ENCODE results near the gene NLRP5. TPM values are rescaled to one million over a fixed set of nuclear protein-coding genes. Genes with fewer than 3 reads are reported as not detected.
"Not testable (repeated sequence)": the region's sequence is repeated elsewhere in the genome, so short reads cannot be mapped to it uniquely, and the experiment has no call there.

The NLRP5 gene
- total RNA-seq, 5 donors from 2014 or later (not counting 1 experiment from before 2014, with no cell fraction given) = not detected

- no peak overlapping the region for H3K27ac ChIP-seq (ENCODE audit: low read length)
- CTCF ChIA-PET = no interaction called here
- H3K27me3 ChIP-seq (replicated peaks in 1 of 2; ENCODE audit: control insufficient read depth in 2 of 2, extremely low read depth in 1 of 2, insufficient read depth in 2 of 2, low read length in 1 of 2) = peaks cover 0 to 6% of the 10 kb centered on the region in 2 experiments
- Mint-ChIP-seq H3K27ac (no peak overlapping the region), H3K27me3 (no peaks in the 10 kb centered on the region), H3K9me3 (peaks cover 20 to 24% (median 21%) of the 10 kb centered on the region in 3 donors), H3K4me1 (no peaks in the 10 kb centered on the region), H3K4me3 (no peak overlapping the region), H3K36me3 (no peaks in the 10 kb centered on the region)
- H3K9me3 ChIP-seq = no peaks in the 10 kb centered on the region
- POLR2A ChIA-PET = no interaction called here
- no peaks in the 10 kb centered on the region for H3K4me1 ChIP-seq (ENCODE audit: control insufficient read depth in 1 of 2, extremely low read depth in 1 of 2, insufficient read depth in 2 of 2, low read length in 2 of 2)
- no peak for ATAC-seq (replicated peaks in 1 of 4)
- no peak overlapping the region for H3K4me3 ChIP-seq (ENCODE audit: control insufficient read depth in 1 of 2, extremely low read depth in 1 of 2, low read length in 1 of 2)
- no peaks in the 10 kb centered on the region for H3K36me3 ChIP-seq (ENCODE audit: control insufficient read depth in 2 of 2, extremely low read depth in 1 of 2, insufficient read depth in 1 of 2, low read length in 1 of 2)
- no peak for DNase-seq
- no CpG with 5 or more reads among the region's 1 CpG for WGBS (ENCODE audit: insufficient coverage)
These were observed 28.2 kb downstream of the NLRP5 start for GRCh38 chr19:56014765-56015164.

- Mint-ChIP-seq H3K27ac (no peak overlapping the region), H3K4me1 (no peaks in the 10 kb centered on the region), H3K27me3 (no peaks in the 10 kb centered on the region), H3K9me3 (peaks cover 20 to 24% (median 24%) of the 10 kb centered on the region in 3 donors), H3K36me3 (no peaks in the 10 kb centered on the region), H3K4me3 (no peak overlapping the region)
- H3K4me3 ChIP-seq (ENCODE audit: control insufficient read depth in 1 of 2, extremely low read depth in 1 of 2, low read length in 1 of 2) = no peak overlapping the region
- DNase-seq = no peak
- ChIA-PET CTCF (no interaction called here), POLR2A (no interaction called here)
- H3K27me3 ChIP-seq (replicated peaks in 1 of 2; ENCODE audit: control insufficient read depth in 2 of 2, extremely low read depth in 1 of 2, insufficient read depth in 2 of 2, low read length in 1 of 2) = peaks cover 0 to 4% of the 10 kb centered on the region in 2 experiments
- no peaks in the 10 kb centered on the region for H3K9me3 ChIP-seq
- no CpG with 5 or more reads among the region's 5 CpGs for WGBS (ENCODE audit: insufficient coverage)
- ATAC-seq (replicated peaks in 1 of 4) = no peak
- no peaks in the 10 kb centered on the region for H3K4me1 ChIP-seq (ENCODE audit: control insufficient read depth in 1 of 2, extremely low read depth in 1 of 2, insufficient read depth in 2 of 2, low read length in 2 of 2)
- H3K36me3 ChIP-seq (ENCODE audit: control insufficient read depth in 2 of 2, extremely low read depth in 1 of 2, insufficient read depth in 1 of 2, low read length in 1 of 2) = no peaks in the 10 kb centered on the region
- no peak overlapping the region for H3K27ac ChIP-seq (ENCODE audit: low read length)
These were observed 29.2 kb downstream of the NLRP5 start for GRCh38 chr19:56015756-56016155.

- POLR2A ChIA-PET; H3K4me1 ChIP-seq (ENCODE audit: control insufficient read depth in 1 of 2, extremely low read depth in 1 of 2, insufficient read depth in 2 of 2, low read length in 2 of 2); H3K4me3 ChIP-seq (ENCODE audit: control insufficient read depth in 1 of 2, extremely low read depth in 1 of 2, low read length in 1 of 2); H3K27ac ChIP-seq (ENCODE audit: low read length); H3K36me3 ChIP-seq (ENCODE audit: control insufficient read depth in 2 of 2, extremely low read depth in 1 of 2, insufficient read depth in 1 of 2, low read length in 1 of 2); H3K4me3 Mint-ChIP-seq; CTCF ChIA-PET; H3K9me3 ChIP-seq; ATAC-seq (replicated peaks in 1 of 4); H3K4me1 Mint-ChIP-seq; DNase-seq; H3K36me3 Mint-ChIP-seq; H3K27ac Mint-ChIP-seq; H3K27me3 ChIP-seq (replicated peaks in 1 of 2; ENCODE audit: control insufficient read depth in 2 of 2, extremely low read depth in 1 of 2, insufficient read depth in 2 of 2, low read length in 1 of 2); H3K27me3 Mint-ChIP-seq: not testable (repeated sequence)
- no CpG with 5 or more reads among the region's 2 CpGs for WGBS (ENCODE audit: insufficient coverage)
- peaks cover 18 to 24% (median 22%) of the 10 kb centered on the region in 3 donors for H3K9me3 Mint-ChIP-seq
These were observed 32.8 kb downstream of the NLRP5 start for GRCh38 chr19:56019325-56019724.

GRCh38 chr19:56020355-56020975 lies 33.9 kb downstream of the NLRP5 start:
- H3K27ac ChIP-seq (ENCODE audit: low read length); H3K27me3 Mint-ChIP-seq; H3K9me3 ChIP-seq; H3K4me3 ChIP-seq (ENCODE audit: control insufficient read depth in 1 of 2, extremely low read depth in 1 of 2, low read length in 1 of 2); POLR2A ChIA-PET; H3K36me3 Mint-ChIP-seq; CTCF ChIA-PET; H3K27ac Mint-ChIP-seq; H3K4me1 ChIP-seq (ENCODE audit: control insufficient read depth in 1 of 2, extremely low read depth in 1 of 2, insufficient read depth in 2 of 2, low read length in 2 of 2); H3K27me3 ChIP-seq (replicated peaks in 1 of 2; ENCODE audit: control insufficient read depth in 2 of 2, extremely low read depth in 1 of 2, insufficient read depth in 2 of 2, low read length in 1 of 2); H3K4me1 Mint-ChIP-seq; ATAC-seq (replicated peaks in 1 of 4); H3K36me3 ChIP-seq (ENCODE audit: control insufficient read depth in 2 of 2, extremely low read depth in 1 of 2, insufficient read depth in 1 of 2, low read length in 1 of 2); H3K4me3 Mint-ChIP-seq; DNase-seq: not testable (repeated sequence)
- WGBS (ENCODE audit: insufficient coverage) = no CpG with 5 or more reads among the region's 7 CpGs
- peaks cover 14 to 22% (median 21%) of the 10 kb centered on the region in 3 donors for H3K9me3 Mint-ChIP-seq

- DNase-seq = no peak
- WGBS (ENCODE audit: insufficient coverage) = 90% methylated on average over 15 of the region's 15 CpGs
- Mint-ChIP-seq H3K4me3 (no peak overlapping the region), H3K27ac (no peak overlapping the region), H3K4me1 (no peaks in the 10 kb centered on the region), H3K9me3 (peaks cover 5 to 10% (median 9%) of the 10 kb centered on the region in 3 donors), H3K27me3 (peaks cover 0 to 5% of the 10 kb centered on the region in 2 donors), H3K36me3 (no peaks in the 10 kb centered on the region)
- no peak overlapping the region for H3K27ac ChIP-seq (ENCODE audit: low read length)
- peaks cover 0 to 9% of the 10 kb centered on the region in 2 experiments for H3K27me3 ChIP-seq (replicated peaks in 1 of 2; ENCODE audit: control insufficient read depth in 2 of 2, extremely low read depth in 1 of 2, insufficient read depth in 2 of 2, low read length in 1 of 2)
- no peaks in the 10 kb centered on the region for H3K36me3 ChIP-seq (ENCODE audit: control insufficient read depth in 2 of 2, extremely low read depth in 1 of 2, insufficient read depth in 1 of 2, low read length in 1 of 2)
- CTCF ChIA-PET = no interaction called here
- POLR2A ChIA-PET = no interaction called here
- H3K4me3 ChIP-seq (ENCODE audit: control insufficient read depth in 1 of 2, extremely low read depth in 1 of 2, low read length in 1 of 2) = no peak overlapping the region
- no peak for ATAC-seq (replicated peaks in 1 of 4)
- H3K9me3 ChIP-seq = no peaks in the 10 kb centered on the region
- no peaks in the 10 kb centered on the region for H3K4me1 ChIP-seq (ENCODE audit: control insufficient read depth in 1 of 2, extremely low read depth in 1 of 2, insufficient read depth in 2 of 2, low read length in 2 of 2)
These were observed 40.2 kb downstream of the NLRP5 start for GRCh38 chr19:56026769-56027168.

- no peak for ATAC-seq (replicated peaks in 1 of 4)
- H3K27me3 Mint-ChIP-seq = peaks cover 13 to 29% of the 10 kb centered on the region in 2 donors
- Histone ChIP-seq H3K4me3 (ENCODE audit: control insufficient read depth in 1 of 2, extremely low read depth in 1 of 2, low read length in 1 of 2) (no peak overlapping the region), H3K27ac (ENCODE audit: low read length) (no peak overlapping the region), H3K36me3 (ENCODE audit: control insufficient read depth in 2 of 2, extremely low read depth in 1 of 2, insufficient read depth in 1 of 2, low read length in 1 of 2) (no peaks in the 10 kb centered on the region), H3K27me3 (replicated peaks in 1 of 2; ENCODE audit: control insufficient read depth in 2 of 2, extremely low read depth in 1 of 2, insufficient read depth in 2 of 2, low read length in 1 of 2) (peaks cover 0 to 8% of the 10 kb centered on the region in 2 experiments), H3K4me1 (ENCODE audit: control insufficient read depth in 1 of 2, extremely low read depth in 1 of 2, insufficient read depth in 2 of 2, low read length in 2 of 2) (no peaks in the 10 kb centered on the region), H3K9me3 (no peaks in the 10 kb centered on the region)
- H3K27ac Mint-ChIP-seq = no peak overlapping the region
- no peak for DNase-seq
- H3K36me3 Mint-ChIP-seq = peaks cover 2% of the 10 kb centered on the region
- ChIA-PET CTCF (no interaction called here), POLR2A (no interaction called here)
- no peak overlapping the region for H3K4me3 Mint-ChIP-seq
- WGBS (ENCODE audit: insufficient coverage) = 88% methylated on average over 18 of the region's 18 CpGs
- H3K9me3 Mint-ChIP-seq = peaks cover 4 to 5% (median 4%) of the 10 kb centered on the region in 3 donors
- no peaks in the 10 kb centered on the region for H3K4me1 Mint-ChIP-seq
These were observed 67.0 kb downstream of the NLRP5 start for GRCh38 chr19:56053596-56053995.
